Activated B cell treated with CpG ODN at 0.5 μM for 24 hours (primary cell): ENCODE data around the gene FREY1. TPM values are rescaled to one million over a fixed set of nuclear protein-coding genes. Genes with fewer than 3 reads are reported as not detected.

Experiments
- ATAC-seq: fragments of 200-7000 bp; cut with Tn5 transposase; one replicate; pipeline ENCODE4 v1.10.0; 2021; ENCODE audit warnings: low read depth, mild to moderate bottlenecking, moderate library complexity
- CTCF ChIA-PET: fragments of 350-600 bp; sonication (Branson Sonifier 250); formaldehyde crosslinking; loops from one replicate; lab custom pipeline; 2021; ENCODE audit warnings: antibody characterized with exemption; lab: Charles Lee
- POLR2A ChIA-PET: fragments of 350-600 bp; sonication (Branson Sonifier 250); formaldehyde crosslinking; loops from one replicate; lab custom pipeline; 2021; ENCODE audit warnings: antibody characterized with exemption; lab: Charles Lee
- DNase-seq: peaks from one replicate; pipeline ENCODE4 v3.0.0; 2022
- H3K27ac Mint-ChIP-seq: one replicate; pipeline ENCODE4 v1.8.0; 2020; ENCODE audit warnings: mixed read lengths
- H3K27me3 Mint-ChIP-seq: one replicate; pipeline ENCODE4 v1.8.0; 2021; ENCODE audit warnings: mixed read lengths
- H3K36me3 Mint-ChIP-seq: one replicate; pipeline ENCODE4 v1.8.0; 2021; ENCODE audit warnings: low read depth, mixed read lengths
- H3K4me1 Mint-ChIP-seq: one replicate; pipeline ENCODE4 v1.8.0; 2021; ENCODE audit warnings: mixed read lengths
- H3K4me3 Mint-ChIP-seq: one replicate; pipeline ENCODE4 v1.8.0; 2020; ENCODE audit warnings: mild to moderate bottlenecking, mixed read lengths
- H3K9me3 Mint-ChIP-seq: one replicate; pipeline ENCODE4 v1.8.0; 2020; ENCODE audit warnings: mixed read lengths
- intact Hi-C: fragments of 100-400 bp; cut with micrococcal nuclease; formaldehyde crosslinking; loops from one replicate; pipeline ENCODE4 v1.15.1; 2024
- total RNA-seq: library from RNA; stranded (reverse); gene quantifications from 2 replicates; pipeline ENCODE4 v1.2.3, GENCODE V29; 2022
- TF ChIP-seq, protein P1 (sequence below): fragments of 200-600 bp; IDR thresholded peaks from one replicate; pipeline ENCODE4 v1.8.0; 2022; ENCODE audit warnings: antibody characterized with exemption, mild to moderate bottlenecking

FREY1 gene
- total RNA-seq, 1 donor from 2014 or later, result 4.6 TPM

- H3K36me3 Mint-ChIP-seq, result peaks cover 62% of the 10 kb centered on the region
- ATAC-seq (no peak), DNase-seq (no peak)
- H3K4me3 Mint-ChIP-seq, result no peak overlapping the region
- intact Hi-C loops, result no loop called here
- POLR2A ChIA-PET, result no interaction called here
- no peaks in the 10 kb centered on the region for H3K9me3 Mint-ChIP-seq
- H3K27ac Mint-ChIP-seq, result no peak overlapping the region
- no peaks in the 10 kb centered on the region for H3K27me3 Mint-ChIP-seq
- CTCF ChIA-PET, result no interaction called here
- H3K4me1 Mint-ChIP-seq, result peaks cover 10% of the 10 kb centered on the region
- TF ChIP-seq, protein P1, sequence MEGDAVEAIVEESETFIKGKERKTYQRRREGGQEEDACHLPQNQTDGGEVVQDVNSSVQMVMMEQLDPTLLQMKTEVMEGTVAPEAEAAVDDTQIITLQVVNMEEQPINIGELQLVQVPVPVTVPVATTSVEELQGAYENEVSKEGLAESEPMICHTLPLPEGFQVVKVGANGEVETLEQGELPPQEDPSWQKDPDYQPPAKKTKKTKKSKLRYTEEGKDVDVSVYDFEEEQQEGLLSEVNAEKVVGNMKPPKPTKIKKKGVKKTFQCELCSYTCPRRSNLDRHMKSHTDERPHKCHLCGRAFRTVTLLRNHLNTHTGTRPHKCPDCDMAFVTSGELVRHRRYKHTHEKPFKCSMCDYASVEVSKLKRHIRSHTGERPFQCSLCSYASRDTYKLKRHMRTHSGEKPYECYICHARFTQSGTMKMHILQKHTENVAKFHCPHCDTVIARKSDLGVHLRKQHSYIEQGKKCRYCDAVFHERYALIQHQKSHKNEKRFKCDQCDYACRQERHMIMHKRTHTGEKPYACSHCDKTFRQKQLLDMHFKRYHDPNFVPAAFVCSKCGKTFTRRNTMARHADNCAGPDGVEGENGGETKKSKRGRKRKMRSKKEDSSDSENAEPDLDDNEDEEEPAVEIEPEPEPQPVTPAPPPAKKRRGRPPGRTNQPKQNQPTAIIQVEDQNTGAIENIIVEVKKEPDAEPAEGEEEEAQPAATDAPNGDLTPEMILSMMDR, result no peak
Measured at GRCh38 chr11:45880772-45881570, 26.1 kb downstream of the FREY1 start.

GRCh38 chr11:45879803-45880686 is 27.0 kb downstream of the FREY1 start:
- intact Hi-C loops, result no loop called here
- DNase-seq (no peak), ATAC-seq (no peak)
- H3K9me3 Mint-ChIP-seq, result no peaks in the 10 kb centered on the region
- H3K4me3 Mint-ChIP-seq, result no peak overlapping the region
- ChIA-PET POLR2A (no interaction called here), CTCF (no interaction called here)
- H3K27me3 Mint-ChIP-seq, result no peaks in the 10 kb centered on the region
- no peak overlapping the region for H3K27ac Mint-ChIP-seq
- TF ChIP-seq, protein P1, result no peak
- H3K4me1 Mint-ChIP-seq, result peaks cover 7% of the 10 kb centered on the region
- peaks cover 71% of the 10 kb centered on the region for H3K36me3 Mint-ChIP-seq

GRCh38 chr11:45877845-45878244 is 29.2 kb downstream of the FREY1 start:
- CTCF ChIA-PET, result interaction anchor here (1.0 kb wide), 1 partner anchor 129 kb away, joined by 3 read pairs; no protein-coding TSS in a partner anchor
- no peak for DNase-seq
- intact Hi-C loops, result no loop called here
- H3K4me1 Mint-ChIP-seq, result no peaks in the 10 kb centered on the region
- ATAC-seq, result no peak
- peaks cover 87% of the 10 kb centered on the region for H3K36me3 Mint-ChIP-seq
- H3K27me3 Mint-ChIP-seq, result no peaks in the 10 kb centered on the region
- no peak overlapping the region for H3K27ac Mint-ChIP-seq
- TF ChIP-seq, protein P1, result no peak
- H3K9me3 Mint-ChIP-seq, result no peaks in the 10 kb centered on the region
- no peak overlapping the region for H3K4me3 Mint-ChIP-seq
- POLR2A ChIA-PET, result no interaction called here

- TF ChIP-seq, protein P1, result no peak
- POLR2A ChIA-PET, result no interaction called here
- ATAC-seq (no peak), DNase-seq (no peak)
- H3K4me3 Mint-ChIP-seq, result no peak overlapping the region
- no peaks in the 10 kb centered on the region for H3K27me3 Mint-ChIP-seq
- H3K4me1 Mint-ChIP-seq, result no peaks in the 10 kb centered on the region
- peaks cover 89% of the 10 kb centered on the region for H3K36me3 Mint-ChIP-seq
- H3K27ac Mint-ChIP-seq, result no peak overlapping the region
- CTCF ChIA-PET, result interaction anchor here (1.0 kb wide), 1 partner anchor 129 kb away, joined by 3 read pairs; no protein-coding TSS in a partner anchor
- intact Hi-C loops, result no loop called here
- H3K9me3 Mint-ChIP-seq, result no peaks in the 10 kb centered on the region
Measured at GRCh38 chr11:45877221-45877620, 29.9 kb downstream of the FREY1 start.

DNA sequence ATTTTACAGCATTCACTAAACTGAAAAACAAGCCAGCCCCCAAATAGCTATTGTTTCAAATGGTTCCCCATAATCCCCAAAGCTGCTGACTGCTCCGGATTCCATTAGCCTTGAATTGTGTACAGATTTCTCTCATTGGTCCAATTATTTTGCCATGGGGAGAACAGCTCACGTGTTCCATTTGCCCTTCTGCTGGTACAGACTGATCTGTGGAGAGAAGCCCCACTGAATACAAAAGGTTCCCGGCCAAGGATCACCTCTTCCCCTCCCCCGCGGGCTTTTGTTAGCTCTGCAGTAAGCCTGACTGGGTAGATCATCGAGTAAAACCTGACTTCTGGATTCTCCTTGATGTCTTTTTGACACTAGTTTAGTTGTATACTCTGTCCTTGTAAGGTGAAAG is 30.7 kb downstream of the FREY1 start:
- H3K4me3 Mint-ChIP-seq, result no peak overlapping the region
- H3K27ac Mint-ChIP-seq, result no peak overlapping the region
- TF ChIP-seq, protein P1, result no peak
- POLR2A ChIA-PET, result no interaction called here
- no peak for ATAC-seq
- H3K36me3 Mint-ChIP-seq, result peaks cover 89% of the 10 kb centered on the region
- no peak for DNase-seq
- intact Hi-C loops, result no loop called here
- H3K4me1 Mint-ChIP-seq, result no peaks in the 10 kb centered on the region
- H3K9me3 Mint-ChIP-seq, result no peaks in the 10 kb centered on the region
- no peaks in the 10 kb centered on the region for H3K27me3 Mint-ChIP-seq
- CTCF ChIA-PET, result interaction anchor here (1.3 kb wide), 1 partner anchor 15 kb away, joined by 3 read pairs; no protein-coding TSS in a partner anchor
